ENCODE data around the gene OSBPL3.
A peak's percentile ranks its signal among the peaks of the same experiment; 100 is the strongest.

OSBPL3 gene

DNA sequence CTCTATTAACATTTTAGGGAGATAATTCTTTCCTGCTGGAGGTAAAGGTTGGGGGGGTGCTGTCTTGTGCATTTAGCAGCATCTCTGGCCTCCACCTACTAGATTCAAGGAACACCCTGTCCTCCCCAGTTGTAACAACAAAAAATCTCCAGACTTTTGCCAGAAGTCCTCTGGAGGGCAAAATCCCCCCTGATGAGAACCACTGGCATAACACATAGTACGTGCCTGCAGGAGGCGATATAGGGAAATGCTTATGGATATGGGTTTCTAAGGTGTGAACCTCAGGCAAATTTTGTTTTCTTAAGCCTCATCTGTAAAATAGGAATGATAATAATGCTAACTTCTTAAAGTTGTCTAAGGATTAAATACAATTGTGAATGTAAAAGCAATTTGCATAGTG, 2.9 kb upstream of the OSBPL3 start:
- POLR2A ChIA-PET (ENCODE audit: low non-redundant PET): no interaction called here
- no peak for DNase-seq (ENCODE audit: low spot score)
- TF ChIP-seq, protein P1, sequence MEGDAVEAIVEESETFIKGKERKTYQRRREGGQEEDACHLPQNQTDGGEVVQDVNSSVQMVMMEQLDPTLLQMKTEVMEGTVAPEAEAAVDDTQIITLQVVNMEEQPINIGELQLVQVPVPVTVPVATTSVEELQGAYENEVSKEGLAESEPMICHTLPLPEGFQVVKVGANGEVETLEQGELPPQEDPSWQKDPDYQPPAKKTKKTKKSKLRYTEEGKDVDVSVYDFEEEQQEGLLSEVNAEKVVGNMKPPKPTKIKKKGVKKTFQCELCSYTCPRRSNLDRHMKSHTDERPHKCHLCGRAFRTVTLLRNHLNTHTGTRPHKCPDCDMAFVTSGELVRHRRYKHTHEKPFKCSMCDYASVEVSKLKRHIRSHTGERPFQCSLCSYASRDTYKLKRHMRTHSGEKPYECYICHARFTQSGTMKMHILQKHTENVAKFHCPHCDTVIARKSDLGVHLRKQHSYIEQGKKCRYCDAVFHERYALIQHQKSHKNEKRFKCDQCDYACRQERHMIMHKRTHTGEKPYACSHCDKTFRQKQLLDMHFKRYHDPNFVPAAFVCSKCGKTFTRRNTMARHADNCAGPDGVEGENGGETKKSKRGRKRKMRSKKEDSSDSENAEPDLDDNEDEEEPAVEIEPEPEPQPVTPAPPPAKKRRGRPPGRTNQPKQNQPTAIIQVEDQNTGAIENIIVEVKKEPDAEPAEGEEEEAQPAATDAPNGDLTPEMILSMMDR (conservative IDR thresholded peaks at IDR 0.05; ENCODE audit: low read depth): no peak; the same call in 1 of the 2 replicates
- CTCF ChIA-PET: interaction anchor here (4.9 kb wide), 1 partner anchor 110 kb away, joined by 40 read pairs; no protein-coding TSS in a partner anchor
- H3K27ac ChIP-seq: no peak overlapping the region

DNA sequence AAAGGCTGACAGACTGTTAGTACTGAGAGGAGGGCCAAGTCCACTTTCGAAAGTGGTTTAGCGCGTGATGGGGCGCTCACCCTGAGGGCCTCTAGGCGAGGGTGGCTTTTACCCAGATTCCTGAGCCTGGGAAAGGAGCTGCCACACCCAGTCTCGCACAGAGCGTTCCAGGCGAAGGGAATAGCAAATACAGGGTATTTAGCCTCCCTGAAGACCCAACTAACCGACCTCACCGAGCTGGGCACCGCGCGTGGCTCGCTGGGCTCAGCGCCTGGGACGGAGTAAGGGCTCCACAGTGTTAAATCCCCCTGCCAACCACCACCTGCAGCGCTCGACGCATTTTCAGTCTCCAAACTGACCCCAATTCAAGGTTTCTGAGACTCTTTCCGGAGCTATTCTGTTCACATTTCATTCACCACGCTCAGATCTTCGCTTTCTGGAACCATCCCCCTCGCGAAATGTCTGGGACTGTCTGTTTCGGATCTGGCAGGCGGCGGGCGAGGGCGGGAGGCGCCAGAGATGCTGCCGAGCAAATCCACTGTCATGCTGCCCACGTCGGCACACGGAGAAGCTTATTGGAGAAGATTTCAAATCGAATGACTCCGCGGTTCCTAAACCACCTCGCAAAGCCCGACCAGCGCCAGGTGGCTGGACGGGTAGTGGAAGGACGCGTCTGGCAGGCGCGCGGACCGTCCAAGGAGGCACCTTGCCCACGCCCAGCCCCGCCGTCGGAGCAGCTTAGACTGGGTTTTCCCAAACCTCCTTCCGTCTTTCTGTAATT, 1.4 kb upstream of the OSBPL3 start:
- ChIA-PET POLR2A (ENCODE audit: low non-redundant PET) (interaction anchor here (0.5 to 1.4 kb wide), 7 partner anchors 42 to 161 kb away, joined by 3 to 8 read pairs (median 4); no protein-coding TSS in a partner anchor), CTCF (interaction anchor here (0.6 to 4.9 kb wide), 12 partner anchors 35 to 1327 kb away, joined by 3 to 40 read pairs (median 4); no protein-coding TSS in a partner anchor)
- H3K27ac ChIP-seq: peak overlapping the region; percentile 96
- DNase-seq (ENCODE audit: low spot score): peak; percentile 62
- TF ChIP-seq, protein P1 (conservative IDR thresholded peaks at IDR 0.05; ENCODE audit: low read depth): no peak

DNA sequence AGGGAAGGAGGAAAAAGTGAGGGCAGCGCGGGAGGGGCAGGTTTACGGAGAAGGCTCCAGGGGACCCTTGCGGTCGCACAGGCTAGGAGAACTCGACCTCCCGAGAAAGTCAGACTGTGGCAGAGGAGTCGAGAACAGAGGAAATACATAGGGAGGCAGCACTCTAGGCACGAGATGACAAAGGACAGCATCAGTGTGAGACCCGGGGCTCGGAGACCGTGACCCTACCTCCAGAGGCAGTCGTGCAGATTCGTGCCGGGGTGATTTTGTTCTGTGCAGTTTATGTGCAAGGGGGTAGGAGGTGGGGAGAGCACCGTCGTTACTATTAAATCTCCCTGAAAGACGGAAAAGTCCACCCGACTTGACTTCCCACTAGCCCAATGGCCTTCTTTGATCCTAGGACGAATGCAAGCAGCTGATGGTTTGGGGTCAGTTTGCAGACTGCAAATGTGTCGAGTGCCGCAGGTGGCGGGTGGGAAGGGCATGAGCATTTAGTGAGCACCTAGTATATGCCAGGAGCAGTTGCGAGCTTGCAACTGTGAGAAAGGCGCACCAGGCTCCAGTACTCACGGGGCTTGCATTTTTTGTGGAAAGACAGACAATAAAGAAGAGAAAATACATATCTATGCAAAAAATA, 674 bp upstream of the OSBPL3 start:
- CTCF ChIA-PET: interaction anchor here (0.6 to 4.9 kb wide), 9 partner anchors 35 to 1327 kb away, joined by 3 to 40 read pairs (median 5); no protein-coding TSS in a partner anchor
- DNase-seq (ENCODE audit: low spot score): peak; percentile 47
- H3K27ac ChIP-seq: peak overlapping the region; percentile 96
- TF ChIP-seq, protein P1 (conservative IDR thresholded peaks at IDR 0.05; ENCODE audit: low read depth): no peak
- POLR2A ChIA-PET (ENCODE audit: low non-redundant PET): interaction anchor here (0.6 to 1.4 kb wide), 4 partner anchors 43 to 160 kb away, joined by 3 to 5 read pairs (median 4); no protein-coding TSS in a partner anchor

DNA sequence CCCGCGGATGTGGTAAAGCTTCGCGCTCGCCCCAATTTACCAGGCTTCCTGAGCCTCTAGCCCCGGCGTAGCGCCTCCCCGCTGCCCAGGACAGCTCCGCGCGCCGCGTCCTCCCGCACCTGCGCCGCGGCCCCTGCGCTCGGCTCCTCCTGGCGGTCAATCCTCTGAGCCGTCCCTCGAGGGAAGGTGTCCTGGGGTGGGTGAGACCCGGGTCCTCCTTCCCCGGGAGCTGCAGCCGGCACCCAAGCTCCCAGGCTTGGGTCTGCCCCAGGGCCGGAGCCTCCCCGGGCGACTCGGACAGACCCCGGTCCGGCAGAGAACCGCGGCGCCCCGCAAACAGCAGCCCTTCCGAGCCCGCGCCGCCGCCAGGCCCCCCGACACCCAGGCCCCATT, 512 bp downstream of the OSBPL3 start:
- DNase-seq (ENCODE audit: low spot score): peak; percentile 58
- CTCF ChIA-PET: interaction anchor here (0.6 to 4.9 kb wide), 32 partner anchors 8 to 221 kb away, joined by 3 to 40 read pairs (median 4); no protein-coding TSS in a partner anchor
- H3K27ac ChIP-seq: peak overlapping the region; percentile 96
- POLR2A ChIA-PET (ENCODE audit: low non-redundant PET): interaction anchor here (0.6 to 0.9 kb wide), 4 partner anchors 8 to 159 kb away, joined by 3 to 4 read pairs (median 4); no protein-coding TSS in a partner anchor
- TF ChIP-seq, protein P1 (conservative IDR thresholded peaks at IDR 0.05; ENCODE audit: low read depth): peak; percentile 76

DNA sequence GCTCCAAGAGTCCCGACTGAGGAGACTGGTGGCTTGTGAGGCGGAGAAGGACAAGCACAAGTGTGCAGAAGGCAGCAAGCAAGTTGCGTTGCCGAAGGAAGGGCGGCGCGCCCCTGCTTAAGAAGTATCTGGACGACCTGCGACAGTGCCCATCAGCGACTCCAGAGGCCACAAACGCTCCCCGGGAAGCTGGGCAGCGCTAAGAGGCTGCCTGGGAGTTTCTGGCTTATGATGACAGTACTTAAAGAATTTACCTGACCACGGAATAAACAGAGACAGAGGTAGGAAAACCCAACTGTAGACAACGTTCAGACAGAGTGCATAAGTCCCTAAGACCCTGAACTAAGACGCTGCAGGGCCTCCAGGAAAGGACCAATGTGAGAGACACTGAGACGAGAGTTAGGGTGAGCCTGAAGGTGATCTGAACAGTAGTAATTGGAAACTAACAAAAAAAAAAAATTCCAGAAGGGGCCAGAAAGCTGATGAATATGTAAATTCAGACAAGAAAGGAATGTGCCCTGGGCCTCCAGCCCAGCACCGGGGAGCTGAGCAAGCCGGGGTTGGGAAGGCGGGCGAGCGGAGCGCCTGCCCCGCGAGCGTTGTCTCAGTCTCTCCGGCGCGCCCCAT, 1.0 kb downstream of the OSBPL3 start:
- ChIA-PET CTCF (interaction anchor here (0.6 to 4.9 kb wide), 32 partner anchors 8 to 221 kb away, joined by 3 to 40 read pairs (median 4); no protein-coding TSS in a partner anchor), POLR2A (ENCODE audit: low non-redundant PET) (interaction anchor here (0.6 to 0.9 kb wide), 4 partner anchors 8 to 158 kb away, joined by 3 to 4 read pairs (median 4); no protein-coding TSS in a partner anchor)
- TF ChIP-seq, protein P1 (conservative IDR thresholded peaks at IDR 0.05; ENCODE audit: low read depth): no peak
- peak overlapping the region; percentile 96 for H3K27ac ChIP-seq
- no peak for DNase-seq (ENCODE audit: low spot score)

Measured in RWPE1 (cell line).